Nephron (organoid): ENCODE measurements around the gene PIP4K2A.

Experiments
- H3K27ac Mint-ChIP-seq, 3 experiments: 2 replicates each; pipeline ENCODE4 v1.8.0; 2020; ENCODE audit warnings: mixed read lengths in 3 of 3, mild to moderate bottlenecking in 2 of 3, moderate library complexity in 1 of 3
- H3K27me3 Mint-ChIP-seq: 2 replicates; pipeline ENCODE4 v1.8.0; 2021; ENCODE audit warnings: low read depth, mild to moderate bottlenecking, moderate library complexity, mixed read lengths
- H3K36me3 Mint-ChIP-seq: 2 replicates; pipeline ENCODE4 v1.8.0; 2020; ENCODE audit warnings: low read depth, mixed read lengths
- H3K4me1 Mint-ChIP-seq: 2 replicates; pipeline ENCODE4 v1.8.0; 2020; ENCODE audit warnings: mixed read lengths
- H3K4me3 Mint-ChIP-seq, 3 experiments: 2 replicates each; pipeline ENCODE4 v1.8.0; 2020; ENCODE audit warnings: mild to moderate bottlenecking in 3 of 3, mixed read lengths in 3 of 3, moderate library complexity in 2 of 3
- H3K9me3 Mint-ChIP-seq: 2 replicates; pipeline ENCODE4 v1.8.0; 2020; ENCODE audit warnings: mixed read lengths
- CTCF ChIP-seq, 3 experiments: fragments of 200-600 bp; sonication (generic); IDR thresholded peaks; one replicate each; pipeline ENCODE4 v1.5.0; 2021; ENCODE audit warnings: antibody characterized with exemption in 3 of 3; ENCODE audit not compliant: unreplicated experiment in 3 of 3

The PIP4K2A gene

GRCh38 chr10:22647244-22647643 lies 67.1 kb downstream of the PIP4K2A start:
- H3K27ac Mint-ChIP-seq = peak overlapping the region; percentile 24 to 75 (median 59)
- H3K27me3 Mint-ChIP-seq = peaks cover 5% of the 10 kb centered on the region
- H3K4me3 Mint-ChIP-seq = no peak overlapping the region
- TF ChIP-seq CTCF (IDR thresholded peaks at IDR 0.05; ENCODE audit: unreplicated experiment in 3 of 3) = no peak
- H3K4me1 Mint-ChIP-seq = peaks cover 49% of the 10 kb centered on the region
- no peaks in the 10 kb centered on the region for H3K9me3 Mint-ChIP-seq
- H3K36me3 Mint-ChIP-seq = no peaks in the 10 kb centered on the region

- Mint-ChIP-seq H3K4me3 (no peak overlapping the region), H3K36me3 (no peaks in the 10 kb centered on the region), H3K4me1 (peaks cover 46% of the 10 kb centered on the region)
These were observed 68.0 kb downstream of the PIP4K2A start for GRCh38 chr10:22646388-22646853.

GRCh38 chr10:22644222-22644621 lies 70.2 kb downstream of the PIP4K2A start:
- peaks cover 5% of the 10 kb centered on the region for H3K9me3 Mint-ChIP-seq
- no peaks in the 10 kb centered on the region for H3K27me3 Mint-ChIP-seq
- H3K4me1 Mint-ChIP-seq = peaks cover 32% of the 10 kb centered on the region
- no peaks in the 10 kb centered on the region for H3K36me3 Mint-ChIP-seq
- TF ChIP-seq CTCF (IDR thresholded peaks at IDR 0.05; ENCODE audit: unreplicated experiment in 3 of 3) = no peak
- H3K4me3 Mint-ChIP-seq = no peak overlapping the region
- no peak overlapping the region for H3K27ac Mint-ChIP-seq

More at GRCh38 chr10:22646388-22646853, 68.0 kb downstream of the PIP4K2A start:
- Mint-ChIP-seq H3K27me3 (peaks cover 5% of the 10 kb centered on the region), H3K9me3 (peaks cover 3% of the 10 kb centered on the region), H3K27ac (no peak overlapping the region)
- no peak for TF ChIP-seq CTCF (IDR thresholded peaks at IDR 0.05; ENCODE audit: unreplicated experiment in 3 of 3)

GRCh38 chr10:22643775-22644174 lies 70.6 kb downstream of the PIP4K2A start:
- Mint-ChIP-seq H3K27me3 (no peaks in the 10 kb centered on the region), H3K36me3 (no peaks in the 10 kb centered on the region), H3K27ac (no peak overlapping the region), H3K4me1 (peaks cover 27% of the 10 kb centered on the region), H3K4me3 (no peak overlapping the region), H3K9me3 (peaks cover 5% of the 10 kb centered on the region)
- no peak for TF ChIP-seq CTCF (IDR thresholded peaks at IDR 0.05; ENCODE audit: unreplicated experiment in 3 of 3)

- H3K27ac Mint-ChIP-seq = no peak overlapping the region
These were observed 71.3 kb downstream of the PIP4K2A start for GRCh38 chr10:22643116-22643515.

More at GRCh38 chr10:22643116-22643515, 71.3 kb downstream of the PIP4K2A start:
- Mint-ChIP-seq H3K9me3 (peaks cover 5% of the 10 kb centered on the region), H3K27me3 (no peaks in the 10 kb centered on the region), H3K4me1 (peaks cover 21% of the 10 kb centered on the region), H3K36me3 (no peaks in the 10 kb centered on the region), H3K4me3 (no peak overlapping the region)
- TF ChIP-seq CTCF (IDR thresholded peaks at IDR 0.05; ENCODE audit: unreplicated experiment in 3 of 3) = no peak
